HepG2 (cell line): Measurements from ENCODE around the gene MAVS. TPM values are rescaled to one million over a fixed set of nuclear protein-coding genes. Genes with fewer than 3 reads are reported as not detected.

ENCODE experiments used
- ADNP ChIP-seq: sonication (generic); formaldehyde crosslinking; IDR thresholded peaks from 2 replicates; pipeline ENCODE4 v1.4.0; 2020; ENCODE audit warnings: missing genetic modification reagents
- CAMTA2 ChIP-seq: sonication (generic); formaldehyde crosslinking; IDR thresholded peaks from 2 replicates; pipeline ENCODE4 v1.4.0; 2020; ENCODE audit warnings: mild to moderate bottlenecking, missing genetic modification reagents, borderline replicate concordance
- JDP2 ChIP-seq: sonication (generic); formaldehyde crosslinking; IDR thresholded peaks from 2 replicates; pipeline ENCODE4 v1.8.1; 2022; ENCODE audit warnings: missing genetic modification reagents, borderline replicate concordance
- LCORL ChIP-seq, 2 experiments: fragments of 450-650 bp in 1 of 2; sonication (generic) in 1 of 2; formaldehyde crosslinking in 1 of 2; IDR thresholded peaks; 2 replicates each; pipeline versions ENCODE4 v1.5.0 to v1.6.1; 2017 to 2020; ENCODE audit warnings: antibody characterized with exemption in 1 of 2, missing genetic modification reagents in 1 of 2
- NONO ChIP-seq, 2 experiments: fragments of 450-650 bp in 1 of 2; sonication (generic) in 1 of 2; formaldehyde crosslinking in 1 of 2; IDR thresholded peaks in 1 of 2; conservative IDR thresholded peaks in 1 of 2; 2 replicates each; pipeline versions ENCODE4 v1.6.1 to v1.8.0; 2017 to 2022; ENCODE audit warnings: mild to moderate bottlenecking in 1 of 2, missing genetic modification reagents in 1 of 2, moderate library complexity in 1 of 2
- PATZ1 ChIP-seq: sonication (generic); formaldehyde crosslinking; IDR thresholded peaks from 2 replicates; pipeline ENCODE4 v1.4.0; 2020; ENCODE audit warnings: missing genetic modification reagents
- PAX8 ChIP-seq: sonication (generic); formaldehyde crosslinking; IDR thresholded peaks from 2 replicates; pipeline ENCODE4 v1.8.0; 2022; ENCODE audit warnings: mild to moderate bottlenecking, missing genetic modification reagents, borderline replicate concordance
- RFX3 ChIP-seq: IDR thresholded peaks from 2 replicates; pipeline ENCODE4 v1.6.1; 2016; ENCODE audit warnings: missing biosample characterization, missing genetic modification reagents
- SP5 ChIP-seq: IDR thresholded peaks from 2 replicates; pipeline ENCODE4 v1.6.1; 2016; ENCODE audit warnings: low read depth, borderline replicate concordance
- TAF15 ChIP-seq: fragments of 200-400 bp; formaldehyde crosslinking; IDR thresholded peaks from one replicate; pipeline ENCODE4 v1.6.1; 2018; ENCODE audit warnings: mild to moderate bottlenecking, low read depth, low read length; ENCODE audit not compliant: poor library complexity, severe bottlenecking
- TCF12 ChIP-seq, 2 experiments: fragments of 450-650 bp in 1 of 2; sonication (generic) in 1 of 2; formaldehyde crosslinking in 1 of 2; IDR thresholded peaks; 2 replicates each; pipeline versions ENCODE4 v1.6.1 to v1.8.0; 2017 to 2022; ENCODE audit warnings: antibody characterized with exemption in 1 of 2, mild to moderate bottlenecking in 1 of 2, missing genetic modification reagents in 1 of 2, moderate library complexity in 1 of 2
- ZFP90 ChIP-seq: sonication (generic); formaldehyde crosslinking; IDR thresholded peaks from 2 replicates; pipeline ENCODE4 v1.8.0; 2022; ENCODE audit warnings: missing genetic modification reagents, mild to moderate bottlenecking, inconsistent platforms, borderline replicate concordance
- ZKSCAN8 ChIP-seq: IDR thresholded peaks from 2 replicates; pipeline ENCODE4 v1.6.1; 2016; ENCODE audit warnings: borderline replicate concordance, missing genetic modification reagents, missing compliant biosample characterization
- ZNF101 ChIP-seq: sonication (generic); formaldehyde crosslinking; IDR thresholded peaks from 2 replicates; pipeline ENCODE4 v1.4.0; 2020; ENCODE audit warnings: mild to moderate bottlenecking, low read depth, missing genetic modification reagents, borderline replicate concordance
- ZNF136 ChIP-seq: sonication (generic); formaldehyde crosslinking; IDR thresholded peaks from 2 replicates; pipeline ENCODE4 v1.8.1; 2022; ENCODE audit warnings: low read depth, mild to moderate bottlenecking, moderate library complexity, missing genetic modification reagents
- ZNF33A ChIP-seq: sonication (generic); formaldehyde crosslinking; IDR thresholded peaks from 2 replicates; pipeline ENCODE4 v1.5.1; 2020; ENCODE audit warnings: missing genetic modification reagents, mild to moderate bottlenecking, moderate library complexity, borderline replicate concordance
- ZNF44 ChIP-seq: sonication (generic); formaldehyde crosslinking; IDR thresholded peaks from 2 replicates; pipeline ENCODE4 v1.5.1; 2020; ENCODE audit warnings: mild to moderate bottlenecking, missing genetic modification reagents
- ZNF75D ChIP-seq: sonication (generic); formaldehyde crosslinking; IDR thresholded peaks from 2 replicates; pipeline ENCODE4 v1.8.1; 2023; ENCODE audit warnings: missing genetic modification reagents, mild to moderate bottlenecking, borderline replicate concordance
- ZNF792 ChIP-seq: IDR thresholded peaks from 2 replicates; pipeline ENCODE4 v1.6.1; 2016
- ZSCAN29 ChIP-seq: sonication (generic); formaldehyde crosslinking; conservative IDR thresholded peaks from 2 replicates; pipeline ENCODE4 v1.4.0; 2020; ENCODE audit warnings: mild to moderate bottlenecking, missing genetic modification reagents
- polyA plus RNA-seq, 8 experiments: library from polyadenylated mRNA; depleted of rRNA in 3 of 8; stranded (reverse) in 7 of 8; unstranded in 1 of 8; fragments of >200 nt; fragmentation: Illumina TruSeq in 4 of 8; extraction: Trizol in 4 of 8; gene quantifications; 2 replicates each; pipeline versions ENCODE4 v1.2.1 to v1.2.3, GENCODE V29; 2011 to 2016; ENCODE audit warnings: low read depth in 4 of 8, missing spikeins in 1 of 8, mixed read lengths in 1 of 8; ENCODE audit not compliant: insufficient read depth in 1 of 8
- total RNA-seq, 5 experiments: library from RNA; depleted of rRNA; stranded (reverse); fragments of >200 nt; fragmentation: Illumina TruSeq; extraction: Trizol; gene quantifications; 2 replicates each; pipeline ENCODE4 v1.2.3, GENCODE V29; 2016; ENCODE audit warnings: low read depth in 1 of 5
- TF ChIP-seq, protein P1 (sequence below): sonication (generic); formaldehyde crosslinking; IDR thresholded peaks from 2 replicates; pipeline ENCODE4 v1.5.1; 2020; ENCODE audit warnings: missing genetic modification reagents, mild to moderate bottlenecking, borderline replicate concordance
- TF ChIP-seq, protein P2 (sequence below): sonication (generic); formaldehyde crosslinking; IDR thresholded peaks from 2 replicates; pipeline ENCODE4 v1.4.0; 2020; ENCODE audit warnings: missing genetic modification reagents
- TF ChIP-seq, protein P3 (sequence below): IDR thresholded peaks from 2 replicates; pipeline ENCODE4 v1.6.1; 2016; ENCODE audit warnings: mild to moderate bottlenecking, missing biosample characterization, missing genetic modification reagents

Gene MAVS
- total and polyA plus RNA-seq, 2 of the 13 experiments (the other 11 are each of a cell fraction or from before 2014, with no cell fraction given) = 27.3 to 36.6 TPM

GRCh38 chr20:3846378-3846739 lies 275 bp upstream of the MAVS start (continued):
- TF ChIP-seq, protein P1, sequence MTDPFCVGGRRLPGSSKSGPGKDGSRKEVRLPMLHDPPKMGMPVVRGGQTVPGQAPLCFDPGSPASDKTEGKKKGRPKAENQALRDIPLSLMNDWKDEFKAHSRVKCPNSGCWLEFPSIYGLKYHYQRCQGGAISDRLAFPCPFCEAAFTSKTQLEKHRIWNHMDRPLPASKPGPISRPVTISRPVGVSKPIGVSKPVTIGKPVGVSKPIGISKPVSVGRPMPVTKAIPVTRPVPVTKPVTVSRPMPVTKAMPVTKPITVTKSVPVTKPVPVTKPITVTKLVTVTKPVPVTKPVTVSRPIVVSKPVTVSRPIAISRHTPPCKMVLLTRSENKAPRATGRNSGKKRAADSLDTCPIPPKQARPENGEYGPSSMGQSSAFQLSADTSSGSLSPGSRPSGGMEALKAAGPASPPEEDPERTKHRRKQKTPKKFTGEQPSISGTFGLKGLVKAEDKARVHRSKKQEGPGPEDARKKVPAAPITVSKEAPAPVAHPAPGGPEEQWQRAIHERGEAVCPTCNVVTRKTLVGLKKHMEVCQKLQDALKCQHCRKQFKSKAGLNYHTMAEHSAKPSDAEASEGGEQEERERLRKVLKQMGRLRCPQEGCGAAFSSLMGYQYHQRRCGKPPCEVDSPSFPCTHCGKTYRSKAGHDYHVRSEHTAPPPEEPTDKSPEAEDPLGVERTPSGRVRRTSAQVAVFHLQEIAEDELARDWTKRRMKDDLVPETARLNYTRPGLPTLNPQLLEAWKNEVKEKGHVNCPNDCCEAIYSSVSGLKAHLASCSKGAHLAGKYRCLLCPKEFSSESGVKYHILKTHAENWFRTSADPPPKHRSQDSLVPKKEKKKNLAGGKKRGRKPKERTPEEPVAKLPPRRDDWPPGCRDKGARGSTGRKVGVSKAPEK (CRISPR knock-in tag) = no peak
- peak; percentile 40 for TF ChIP-seq ZKSCAN8 (CRISPR knock-in tag)
- peak; percentile 73 for TF ChIP-seq TAF15
- no peak; the same call in none of the 2 replicates for TF ChIP-seq ZNF792 (CRISPR knock-in tag)
- no peak for TF ChIP-seq RFX3 (CRISPR knock-in tag)
- no peak for TF ChIP-seq PAX8
- TF ChIP-seq JDP2 (CRISPR knock-in tag) = no peak
- TF ChIP-seq TCF12 (IDR thresholded peaks at IDR 0.05) = no peak
- TF ChIP-seq TCF12 (CRISPR knock-in tag; IDR thresholded peaks at IDR 0.05) = peak; percentile 25; the same call in 1 of the 2 replicates
- TF ChIP-seq CAMTA2 = 0 out of 2 replicates have a peak, but pooled peaks have one; percentile 7
- TF ChIP-seq ZNF75D (CRISPR knock-in tag) = no peak; the same call in 1 of the 2 replicates
- TF ChIP-seq ZNF136 (CRISPR knock-in tag) = no peak
- 0 out of 2 replicates have a peak, but pooled peaks have one; percentile 27 for TF ChIP-seq ZFP90 (CRISPR knock-in tag)
- TF ChIP-seq PATZ1 (CRISPR knock-in tag) = no peak; the same call in 1 of the 2 replicates
- 0 out of 2 replicates have a peak, but pooled peaks have one; percentile 13 for TF ChIP-seq ZNF33A (CRISPR knock-in tag)
- TF ChIP-seq ZSCAN29 (CRISPR knock-in tag) = peak; percentile 7; the same call in 1 of the 2 replicates
- no peak for TF ChIP-seq ZNF101
- TF ChIP-seq, protein P2, sequence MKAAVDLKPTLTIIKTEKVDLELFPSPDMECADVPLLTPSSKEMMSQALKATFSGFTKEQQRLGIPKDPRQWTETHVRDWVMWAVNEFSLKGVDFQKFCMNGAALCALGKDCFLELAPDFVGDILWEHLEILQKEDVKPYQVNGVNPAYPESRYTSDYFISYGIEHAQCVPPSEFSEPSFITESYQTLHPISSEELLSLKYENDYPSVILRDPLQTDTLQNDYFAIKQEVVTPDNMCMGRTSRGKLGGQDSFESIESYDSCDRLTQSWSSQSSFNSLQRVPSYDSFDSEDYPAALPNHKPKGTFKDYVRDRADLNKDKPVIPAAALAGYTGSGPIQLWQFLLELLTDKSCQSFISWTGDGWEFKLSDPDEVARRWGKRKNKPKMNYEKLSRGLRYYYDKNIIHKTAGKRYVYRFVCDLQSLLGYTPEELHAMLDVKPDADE (CRISPR knock-in tag) = peak; percentile 94; the same call in 1 of the 2 replicates
- TF ChIP-seq LCORL (IDR thresholded peaks at IDR 0.05) = no peak
- TF ChIP-seq LCORL (CRISPR knock-in tag; IDR thresholded peaks at IDR 0.05) = 0 out of 2 replicates have a peak, but pooled peaks have one; percentile 81
- TF ChIP-seq ZNF44 (CRISPR knock-in tag) = peak; percentile 7; the same call in 1 of the 2 replicates
- TF ChIP-seq, protein P3, sequence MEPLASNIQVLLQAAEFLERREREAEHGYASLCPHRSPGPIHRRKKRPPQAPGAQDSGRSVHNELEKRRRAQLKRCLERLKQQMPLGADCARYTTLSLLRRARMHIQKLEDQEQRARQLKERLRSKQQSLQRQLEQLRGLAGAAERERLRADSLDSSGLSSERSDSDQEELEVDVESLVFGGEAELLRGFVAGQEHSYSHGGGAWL (CRISPR knock-in tag) = peak; percentile 16; the same call in 1 of the 2 replicates
- no peak for TF ChIP-seq SP5 (CRISPR knock-in tag)
- TF ChIP-seq ADNP (CRISPR knock-in tag) = 0 out of 2 replicates have a peak, but pooled peaks have one; percentile 74
- TF ChIP-seq NONO (IDR thresholded peaks at IDR 0.05) = no peak
- TF ChIP-seq NONO (CRISPR knock-in tag; conservative IDR thresholded peaks at IDR 0.05) = no peak
